Trophoblast cell (in vitro differentiated cells and primary cell): ENCODE measurements around the gene MSH3.
"Not testable (repeated sequence)": the region's sequence is repeated elsewhere in the genome, so short reads cannot be mapped to it uniquely, and the experiment has no call there.

ENCODE experiments used
- DNase-seq, 2 donors: peaks; one replicate each; pipeline ENCODE4 v3.0.0-alpha.2; 2016
- H2AFZ ChIP-seq: 2 replicates; pipeline ENCODE4 v1.6.1; 2013; ENCODE audit warnings: low read length, moderate library complexity, mild to moderate bottlenecking; ENCODE audit not compliant: insufficient read depth, poor library complexity
- H2AK5ac ChIP-seq: 2 replicates; pipeline ENCODE4 v1.6.1; 2013; ENCODE audit warnings: mild to moderate bottlenecking, low read length
- H2BK120ac ChIP-seq: 2 replicates; pipeline ENCODE4 v1.6.1; 2013; ENCODE audit warnings: low read length, mild to moderate bottlenecking, moderate library complexity; ENCODE audit not compliant: insufficient read depth, poor library complexity
- H2BK12ac ChIP-seq: 2 replicates; pipeline ENCODE4 v1.6.1; 2013; ENCODE audit warnings: mild to moderate bottlenecking, low read length, moderate library complexity
- H2BK5ac ChIP-seq: 2 replicates; pipeline ENCODE4 v1.6.1; 2013; ENCODE audit warnings: low read length, low read depth, moderate library complexity, mild to moderate bottlenecking; ENCODE audit not compliant: poor library complexity
- H3K14ac ChIP-seq: 2 replicates; pipeline ENCODE4 v1.6.1; 2013; ENCODE audit warnings: mild to moderate bottlenecking, low read length
- H3K18ac ChIP-seq: 2 replicates; pipeline ENCODE4 v1.6.1; 2013; ENCODE audit warnings: mild to moderate bottlenecking, low read length
- H3K23ac ChIP-seq: 2 replicates; pipeline ENCODE4 v1.6.1; 2013; ENCODE audit warnings: low read length
- H3K27ac ChIP-seq: 2 replicates; pipeline ENCODE4 v1.5.1; 2013; ENCODE audit warnings: low read depth, mild to moderate bottlenecking, inconsistent platforms, low read length, moderate library complexity
- H3K27me3 ChIP-seq: 2 replicates; pipeline ENCODE4 v1.6.1; 2013; ENCODE audit warnings: inconsistent platforms, mild to moderate bottlenecking, low read length, moderate library complexity; ENCODE audit not compliant: insufficient read depth
- H3K36me3 ChIP-seq, 2 experiments: 1 replicate in 1 of 2; 2 replicates in 1 of 2; pipeline ENCODE4 v1.6.1; 2013; ENCODE audit warnings: low read length in 2 of 2, mild to moderate bottlenecking in 2 of 2, moderate library complexity in 1 of 2; ENCODE audit not compliant: insufficient read depth in 2 of 2, control insufficient read depth in 1 of 2
- H3K4ac ChIP-seq: 2 replicates; pipeline ENCODE4 v1.6.1; 2013; ENCODE audit warnings: low read depth, mild to moderate bottlenecking, low read length, moderate library complexity
- H3K4me1 ChIP-seq, 2 experiments: 1 replicate in 1 of 2; 2 replicates in 1 of 2; pipeline ENCODE4 v1.6.1; 2013; ENCODE audit warnings: low read length in 2 of 2, mild to moderate bottlenecking in 2 of 2, moderate library complexity in 1 of 2; ENCODE audit not compliant: insufficient read depth in 2 of 2, control insufficient read depth in 1 of 2
- H3K4me2 ChIP-seq: 2 replicates; pipeline ENCODE4 v1.6.1; 2013; ENCODE audit warnings: inconsistent platforms, mild to moderate bottlenecking, low read length, moderate library complexity
- H3K4me3 ChIP-seq: 2 replicates; pipeline ENCODE4 v1.5.1; 2013; ENCODE audit warnings: mild to moderate bottlenecking, low read depth, low read length, inconsistent platforms
- H3K79me1 ChIP-seq: one replicate; pipeline ENCODE4 v1.6.1; 2013; ENCODE audit warnings: low read length
- H3K79me2 ChIP-seq: 2 replicates; pipeline ENCODE4 v1.6.1; 2013; ENCODE audit warnings: low read length, mild to moderate bottlenecking; ENCODE audit not compliant: control insufficient read depth, insufficient read depth, poor library complexity
- H3K9ac ChIP-seq: 2 replicates; pipeline ENCODE4 v1.6.1; 2013; ENCODE audit warnings: mild to moderate bottlenecking, low read length
- H3K9me3 ChIP-seq: 2 replicates; pipeline ENCODE4 v1.6.1; 2013; ENCODE audit warnings: low read depth, mild to moderate bottlenecking, control low read depth, inconsistent platforms, low read length; ENCODE audit not compliant: insufficient read depth
- H4K12ac ChIP-seq: 2 replicates; pipeline ENCODE4 v1.6.1; 2013; ENCODE audit warnings: low read depth, mild to moderate bottlenecking, low read length, moderate library complexity
- H4K8ac ChIP-seq: 2 replicates; pipeline ENCODE4 v1.6.1; 2013; ENCODE audit warnings: low read depth, mild to moderate bottlenecking, low read length, moderate library complexity
- H4K91ac ChIP-seq: one replicate; pipeline ENCODE4 v1.6.1; 2013; ENCODE audit warnings: low read depth, mild to moderate bottlenecking, low read length, moderate library complexity
- WGBS: extraction: QIAGEN DNeasy Blood & Tissue Kit; methylation state at CpG from one replicate; pipeline ENCODE4 v1.1.7; 2013; ENCODE audit warnings: missing lambda C conversion rate; ENCODE audit not compliant: insufficient read length, insufficient coverage; ENCODE audit errors: extremely low coverage; 5-methylcytosine and 5-hydroxymethylcytosine counted together

The MSH3 gene

DNA sequence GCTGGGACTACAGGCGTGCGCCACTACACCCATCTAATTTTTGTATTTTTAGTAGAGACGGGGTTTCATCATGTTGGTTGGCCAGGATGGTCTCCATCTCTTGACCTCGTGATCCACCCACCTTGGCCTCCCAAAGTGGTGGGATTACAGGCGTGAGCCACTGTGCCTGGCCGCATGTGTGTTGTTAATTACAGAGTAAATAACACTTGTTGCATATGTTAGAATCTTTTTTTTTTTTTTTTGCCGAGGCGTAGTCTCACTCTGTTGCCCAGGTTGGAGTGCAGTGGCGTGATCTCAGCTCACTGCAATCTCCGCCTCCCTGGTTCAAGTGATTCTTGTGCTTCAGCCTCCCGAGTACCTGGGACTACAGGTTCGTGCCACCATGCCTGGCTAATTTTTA, 86.0 kb downstream of the MSH3 start:
- H2AK5ac ChIP-seq, H3K27me3 ChIP-seq, H3K14ac ChIP-seq, DNase-seq, H2AFZ ChIP-seq, H2BK5ac ChIP-seq, H4K12ac ChIP-seq, H4K8ac ChIP-seq, H3K27ac ChIP-seq, H3K18ac ChIP-seq, H3K79me2 ChIP-seq, H3K9me3 ChIP-seq, H3K79me1 ChIP-seq, H3K36me3 ChIP-seq, H2BK120ac ChIP-seq, H3K4ac ChIP-seq, H4K91ac ChIP-seq, H2BK12ac ChIP-seq, H3K23ac ChIP-seq, H3K9ac ChIP-seq, H3K4me3 ChIP-seq, H3K4me1 ChIP-seq, H3K4me2 ChIP-seq: not testable (repeated sequence)
- no CpG with 5 or more reads among the region's 12 CpGs for WGBS

DNA sequence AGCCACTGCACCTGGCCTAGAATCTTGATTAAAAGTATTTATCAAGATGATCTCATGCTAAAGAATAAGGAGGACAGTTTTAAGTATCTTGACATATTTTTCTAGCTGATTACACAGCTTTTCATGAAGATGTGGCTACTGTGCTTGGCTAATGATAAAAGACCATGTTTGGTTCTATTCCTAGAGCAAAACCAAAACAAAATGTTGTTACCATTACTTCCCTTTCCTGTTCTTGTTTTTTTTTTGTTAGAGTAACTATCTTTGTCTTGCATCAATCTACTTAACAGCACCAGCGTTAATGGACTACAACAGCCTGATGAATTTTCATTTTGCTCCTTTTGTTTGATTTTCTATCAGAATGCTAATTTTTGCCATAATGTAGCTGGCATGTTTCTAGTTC, 86.5 kb downstream of the MSH3 start:
- H3K9ac ChIP-seq, result no peak overlapping the region
- no peak overlapping the region for H3K4me2 ChIP-seq
- H2BK120ac ChIP-seq, result no peak overlapping the region
- H4K12ac ChIP-seq, result no peak overlapping the region
- peaks cover 3 to 5% of the 10 kb centered on the region in 2 experiments for H3K36me3 ChIP-seq
- no peaks in the 10 kb centered on the region for H3K9me3 ChIP-seq
- no peaks in the 10 kb centered on the region for H3K79me2 ChIP-seq
- H2BK12ac ChIP-seq, result no peak overlapping the region
- H3K14ac ChIP-seq, result no peak overlapping the region
- no peak overlapping the region for H4K8ac ChIP-seq
- no peak overlapping the region for H4K91ac ChIP-seq
- H3K4ac ChIP-seq, result no peak overlapping the region
- no peak overlapping the region for H2AFZ ChIP-seq
- H3K23ac ChIP-seq, result no peak overlapping the region
- H3K4me1 ChIP-seq, result peaks cover 0 to 5% of the 10 kb centered on the region in 2 experiments
- H3K27ac ChIP-seq, result no peak overlapping the region
- H2BK5ac ChIP-seq, result no peak overlapping the region
- H2AK5ac ChIP-seq, result no peak overlapping the region
- H3K27me3 ChIP-seq, result no peaks in the 10 kb centered on the region
- DNase-seq, result no peak
- no peak overlapping the region for H3K18ac ChIP-seq
- H3K4me3 ChIP-seq, result no peak overlapping the region
- H3K79me1 ChIP-seq, result no peaks in the 10 kb centered on the region
- WGBS, result no CpG with 5 or more reads among the region's 1 CpG

DNA sequence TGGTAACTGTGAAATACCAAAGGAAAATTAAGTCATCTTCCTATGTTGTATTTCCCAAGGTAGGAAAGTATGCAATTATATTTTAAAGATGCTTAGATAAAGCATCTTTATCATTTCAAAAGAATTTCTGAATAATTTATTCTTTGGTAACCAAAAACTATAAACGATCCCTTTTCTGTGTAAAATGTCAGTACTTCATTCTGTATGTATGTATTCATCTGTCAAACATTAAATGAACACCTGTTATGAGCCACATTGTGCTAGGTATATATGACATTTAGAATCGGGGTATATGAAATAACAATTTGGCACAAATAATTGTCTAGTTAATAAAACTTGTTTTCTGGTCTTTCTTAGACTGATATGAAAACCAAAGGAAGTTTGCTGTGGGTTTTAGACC, 89.7 kb downstream of the MSH3 start:
- DNase-seq, result no peak
- H3K4ac ChIP-seq, result no peak overlapping the region
- no peak overlapping the region for H4K12ac ChIP-seq
- H3K23ac ChIP-seq, result no peak overlapping the region
- no peak overlapping the region for H2BK12ac ChIP-seq
- no peak overlapping the region for H3K18ac ChIP-seq
- no peak overlapping the region for H3K9ac ChIP-seq
- H3K4me3 ChIP-seq, result no peak overlapping the region
- no peak overlapping the region for H4K8ac ChIP-seq
- H3K36me3 ChIP-seq, result peaks cover 3 to 7% of the 10 kb centered on the region in 2 experiments
- H3K9me3 ChIP-seq, result no peaks in the 10 kb centered on the region
- H3K4me2 ChIP-seq, result no peak overlapping the region
- no CpG with 5 or more reads among the region's 2 CpGs for WGBS
- no peak overlapping the region for H3K27ac ChIP-seq
- no peak overlapping the region for H4K91ac ChIP-seq
- no peaks in the 10 kb centered on the region for H3K27me3 ChIP-seq
- H3K4me1 ChIP-seq, result peaks cover 0 to 5% of the 10 kb centered on the region in 2 experiments
- H2BK5ac ChIP-seq, result no peak overlapping the region
- H3K79me1 ChIP-seq, result peaks cover 5% of the 10 kb centered on the region
- H2BK120ac ChIP-seq, result no peak overlapping the region
- H3K79me2 ChIP-seq, result no peaks in the 10 kb centered on the region
- H2AK5ac ChIP-seq, result no peak overlapping the region
- no peak overlapping the region for H3K14ac ChIP-seq
- H2AFZ ChIP-seq, result no peak overlapping the region

DNA sequence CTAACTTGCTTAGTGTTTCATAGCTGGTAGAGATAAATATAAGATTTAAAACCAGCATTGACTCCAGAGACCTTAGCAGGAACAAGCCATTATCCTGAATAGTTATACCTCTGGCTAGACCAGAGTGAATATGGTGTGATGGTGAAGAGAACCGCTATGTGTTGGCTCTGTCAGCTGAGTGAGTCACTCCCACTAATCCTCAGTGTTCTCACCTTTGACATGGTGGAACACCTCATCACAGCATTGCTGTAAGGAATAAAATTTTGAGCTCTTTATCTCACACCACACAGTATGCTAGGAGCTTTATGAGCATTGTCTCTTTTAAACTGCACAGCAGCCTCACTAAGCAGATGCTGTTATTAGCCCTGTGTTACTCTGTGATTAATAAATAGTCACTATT, 91.0 kb downstream of the MSH3 start:
- Histone ChIP-seq H4K8ac (no peak overlapping the region), H3K79me1 (peaks cover 6% of the 10 kb centered on the region), H4K12ac (no peak overlapping the region), H3K4me1 (peaks cover 0 to 5% of the 10 kb centered on the region in 2 experiments), H2BK120ac (no peak overlapping the region), H3K14ac (no peak overlapping the region), H2AFZ (no peak overlapping the region), H3K36me3 (peaks cover 3 to 7% of the 10 kb centered on the region in 2 experiments), H3K4me2 (no peak overlapping the region), H3K4me3 (no peak overlapping the region), H3K27me3 (no peaks in the 10 kb centered on the region), H2AK5ac (no peak overlapping the region), H2BK5ac (no peak overlapping the region), H3K23ac (no peak overlapping the region), H3K27ac (no peak overlapping the region), H3K4ac (no peak overlapping the region), H3K9me3 (no peaks in the 10 kb centered on the region), H4K91ac (no peak overlapping the region), H3K9ac (no peak overlapping the region), H2BK12ac (no peak overlapping the region), H3K79me2 (no peaks in the 10 kb centered on the region), H3K18ac (no peak overlapping the region)
- no peak for DNase-seq
- WGBS, result no CpG with 5 or more reads among the region's 1 CpG
